Measurements from ENCODE around the gene WFDC9.

- TF ChIP-seq CTCF (IDR thresholded peaks at IDR 0.05; ENCODE audit: low read depth, low read length, missing input control) (peak; percentile 43), MAX (IDR thresholded peaks at IDR 0.05) (no peak), JUND (IDR thresholded peaks at IDR 0.05) (no peak), YY1 (IDR thresholded peaks at IDR 0.05) (no peak), REST (IDR thresholded peaks at IDR 0.05) (no peak), RAD21 (IDR thresholded peaks at IDR 0.05) (peak; percentile 29 to 54), ATF3 (IDR thresholded peaks at IDR 0.05) (no peak), ZBTB33 (IDR thresholded peaks at IDR 0.05) (no peak), GABPA (IDR thresholded peaks at IDR 0.05 in 1 of 2, conservative IDR thresholded peaks at IDR 0.05 in 1 of 2) (no peak), RXRA (IDR thresholded peaks at IDR 0.05) (no peak), FOXA1 (IDR thresholded peaks at IDR 0.05) (no peak), TAF1 (conservative IDR thresholded peaks at IDR 0.05) (no peak), NR2F2 (IDR thresholded peaks at IDR 0.05) (no peak), SP1 (IDR thresholded peaks at IDR 0.05) (no peak)
Measured at GRCh38 chr20:45629496-45630100, 1.5 kb downstream of the WFDC9 start, which contains the start of gene WFDC10A.
